Hepatocyte (in vitro differentiated cells): ENCODE measurements around the gene MARCHF9. TPM values are rescaled to one million over a fixed set of nuclear protein-coding genes. Genes with fewer than 3 reads are reported as not detected.

Experiments used
- DNase-seq: peaks from one replicate; pipeline ENCODE4 v3.0.0-alpha.2; 2016; ENCODE audit warnings: low spot score
- H2AFZ ChIP-seq: fragments of 200-600 bp; sonication (generic); 2 replicates; pipeline ENCODE4 v1.6.0; 2016; ENCODE audit warnings: antibody characterized with exemption, mild to moderate bottlenecking
- H3K27ac ChIP-seq: fragments of 200-600 bp; sonication (generic); 2 replicates; pipeline ENCODE4 v1.5.1; 2016; ENCODE audit warnings: mild to moderate bottlenecking
- H3K27me3 ChIP-seq: fragments of 200-600 bp; sonication (generic); 2 replicates; pipeline ENCODE4 v1.6.1; 2016
- H3K36me3 ChIP-seq: fragments of 200-600 bp; sonication (generic); replicated peaks from 2 replicates; pipeline ENCODE4 v1.5.1; 2016; ENCODE audit warnings: low read depth; ENCODE audit not compliant: insufficient read depth
- H3K4me1 ChIP-seq: fragments of 200-600 bp; sonication (generic); 2 replicates; pipeline ENCODE4 v1.5.1; 2016; ENCODE audit warnings: mild to moderate bottlenecking, moderate library complexity; ENCODE audit not compliant: insufficient read depth
- H3K4me2 ChIP-seq: fragments of 200-600 bp; sonication (generic); 2 replicates; pipeline ENCODE4 v1.6.0; 2016
- H3K4me3 ChIP-seq: fragments of 200-600 bp; sonication (generic); 2 replicates; pipeline ENCODE4 v1.5.1; 2016; ENCODE audit warnings: mild to moderate bottlenecking
- H3K79me2 ChIP-seq: fragments of 200-600 bp; sonication (generic); 2 replicates; pipeline ENCODE4 v1.6.0; 2017; ENCODE audit warnings: mild to moderate bottlenecking
- H3K9me2 ChIP-seq: fragments of 200-600 bp; sonication (generic); replicated peaks from 2 replicates; pipeline ENCODE4 v1.6.0; 2017; ENCODE audit warnings: mild to moderate bottlenecking; ENCODE audit not compliant: insufficient read depth
- H3K9me3 ChIP-seq: fragments of 200-600 bp; sonication (generic); 2 replicates; pipeline ENCODE4 v1.5.1; 2016; ENCODE audit warnings: low read depth, mild to moderate bottlenecking
- H4K20me1 ChIP-seq: fragments of 200-600 bp; sonication (generic); 2 replicates; pipeline ENCODE4 v1.6.0; 2016; ENCODE audit warnings: mild to moderate bottlenecking; ENCODE audit not compliant: insufficient read depth, poor library complexity, severe bottlenecking
- CTCF ChIP-seq: fragments of 200-600 bp; sonication (generic); IDR thresholded peaks from 2 replicates; pipeline ENCODE4 v1.5.1; 2016; ENCODE audit warnings: antibody characterized with exemption, mild to moderate bottlenecking; ENCODE audit not compliant: poor library complexity
- EZH2 ChIP-seq: fragments of 200-600 bp; sonication (generic); IDR thresholded peaks from 2 replicates; pipeline ENCODE4 v1.6.1; 2016; ENCODE audit warnings: antibody characterized with exemption, mild to moderate bottlenecking, borderline replicate concordance
- EZH2phosphoT487 ChIP-seq: fragments of 200-600 bp; sonication (generic); IDR thresholded peaks from one replicate; pipeline ENCODE4 v1.6.1; 2018; ENCODE audit warnings: antibody characterized with exemption, mild to moderate bottlenecking, low read depth, moderate library complexity; ENCODE audit not compliant: unreplicated experiment, severe bottlenecking
- WGBS: methylation state at CpG from one replicate; pipeline ENCODE4 v1.1.6; 2016; ENCODE audit warnings: low lambda C conversion rate; ENCODE audit errors: missing lambda C conversion rate; 5-methylcytosine and 5-hydroxymethylcytosine counted together
- polyA plus RNA-seq: library from polyadenylated mRNA; unstranded; fragments of >200 nt; fragmentation: Nextera tagmentation; extraction: Ambion mirVana; gene quantifications from 2 replicates; pipeline ENCODE4 v1.2.1, GENCODE V29; 2016
- total RNA-seq: library from RNA; depleted of rRNA; stranded (reverse); fragments of >200 nt; gene quantifications from 2 replicates; pipeline ENCODE4 v1.2.3, GENCODE V29; 2014

Gene MARCHF9
- total and polyA plus RNA-seq, 2 experiments from 2014 or later = 13.6 to 16.9 TPM

DNA sequence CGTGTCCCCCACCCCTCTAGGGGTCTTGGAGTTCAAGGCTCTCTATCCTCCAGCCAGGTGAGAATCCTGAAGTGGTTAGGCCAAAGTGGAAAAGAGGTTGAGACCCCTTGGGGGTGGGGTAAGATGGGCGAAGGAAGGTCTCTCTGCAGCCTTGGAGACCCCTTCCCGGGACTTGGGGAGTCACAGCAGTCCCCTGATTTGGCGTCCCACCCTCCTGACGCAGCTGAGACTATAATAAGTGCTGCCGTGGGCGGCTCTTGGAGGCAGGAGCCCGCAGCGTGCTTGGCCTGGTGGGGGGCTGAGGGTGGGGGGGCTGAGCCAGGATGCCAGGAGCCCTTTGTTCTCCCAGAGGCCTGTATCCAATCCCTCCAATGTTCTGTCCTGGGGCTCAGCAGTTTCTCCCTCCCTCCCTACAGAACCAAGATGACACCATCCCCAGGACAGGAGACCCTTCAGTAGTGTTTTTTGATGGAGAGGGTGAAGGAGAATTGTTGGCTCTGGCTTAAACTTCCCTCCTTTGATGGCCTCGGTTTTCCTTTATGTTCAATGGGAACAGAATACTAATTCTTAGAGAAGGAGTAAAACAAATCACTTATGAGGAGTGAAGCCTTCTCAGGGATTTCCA lies 14.9 kb upstream of the MARCHF9 start:
- Histone ChIP-seq H3K4me1 (peaks cover 23% of the 10 kb centered on the region), H3K9me2 (no peaks in the 10 kb centered on the region), H3K79me2 (no peaks in the 10 kb centered on the region), H3K9me3 (no peaks in the 10 kb centered on the region), H3K4me2 (no peak overlapping the region), H3K27ac (no peak overlapping the region), H2AFZ (no peak overlapping the region), H3K36me3 (no peaks in the 10 kb centered on the region), H4K20me1 (no peaks in the 10 kb centered on the region), H3K27me3 (peaks cover 85% of the 10 kb centered on the region), H3K4me3 (no peak overlapping the region)
- no peak for DNase-seq
- 39% methylated on average over 10 of the region's 10 CpGs for WGBS
- TF ChIP-seq CTCF = no peak
- TF ChIP-seq EZH2phosphoT487 = no peak
- TF ChIP-seq EZH2 = no peak

DNA sequence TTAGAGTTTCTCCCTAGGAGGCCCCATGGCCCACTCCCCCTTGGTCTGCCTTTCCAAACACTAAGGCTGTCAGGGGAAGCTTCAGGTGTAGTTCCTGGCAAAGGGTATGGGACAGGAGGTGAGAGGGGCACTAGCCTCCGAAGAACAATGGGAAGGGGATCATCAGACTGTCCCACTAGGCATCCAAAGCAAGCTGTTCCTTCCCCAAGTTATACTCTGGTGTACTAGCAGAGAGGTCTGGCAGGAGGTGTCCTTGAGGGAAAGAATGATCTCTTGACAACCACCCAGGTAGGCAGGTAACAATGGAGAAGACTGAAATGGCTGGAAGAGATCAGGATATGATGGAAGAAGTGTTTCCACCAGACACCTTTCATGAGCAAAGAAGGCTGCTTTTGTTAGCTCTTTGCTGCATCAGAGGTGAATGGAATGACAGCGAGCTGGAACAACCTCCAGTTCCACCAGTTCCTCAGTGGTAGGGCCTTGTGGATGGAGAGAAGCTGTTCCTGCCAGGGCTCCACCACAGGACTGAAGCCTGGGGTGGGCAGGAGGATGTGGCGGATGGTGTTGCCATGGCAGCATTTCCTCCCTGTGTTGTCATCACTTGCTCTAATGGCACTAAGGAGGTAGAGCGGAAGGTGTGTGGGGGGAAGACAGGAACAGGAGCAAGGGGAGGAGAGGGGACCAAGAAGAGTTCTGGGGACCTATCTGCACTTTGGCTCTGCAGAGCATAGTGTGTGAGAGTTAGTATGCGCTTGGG lies 14.1 kb upstream of the MARCHF9 start:
- Histone ChIP-seq H3K79me2 (no peaks in the 10 kb centered on the region), H3K4me1 (peaks cover 24% of the 10 kb centered on the region), H3K27ac (no peak overlapping the region), H3K4me2 (no peak overlapping the region), H3K9me3 (no peaks in the 10 kb centered on the region), H4K20me1 (no peaks in the 10 kb centered on the region), H3K27me3 (peaks cover 77% of the 10 kb centered on the region), H3K9me2 (no peaks in the 10 kb centered on the region), H3K4me3 (no peak overlapping the region), H2AFZ (no peak overlapping the region), H3K36me3 (no peaks in the 10 kb centered on the region)
- WGBS = 84% methylated on average over 5 of the region's 5 CpGs
- DNase-seq = no peak
- TF ChIP-seq EZH2 (no peak), EZH2phosphoT487 (no peak), CTCF (no peak)

DNA sequence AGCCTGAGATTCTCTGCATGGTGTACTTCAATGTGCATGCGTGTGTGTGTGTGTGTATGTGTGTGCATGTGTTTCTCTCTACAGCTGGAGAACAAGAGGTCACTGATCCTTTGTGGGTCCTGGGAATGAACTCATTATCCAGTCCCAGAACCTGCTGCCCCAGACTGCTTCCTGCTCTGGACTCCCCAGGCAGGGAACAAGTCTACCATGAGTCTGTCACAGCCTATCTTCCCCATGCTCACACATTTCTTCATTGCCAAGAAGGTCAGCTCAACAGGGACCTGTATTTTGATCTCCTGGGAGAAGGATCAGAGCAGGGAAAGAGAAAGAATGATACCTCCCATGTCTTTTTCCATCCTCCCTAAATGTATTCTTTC lies 13.5 kb upstream of the MARCHF9 start:
- H3K9me2 ChIP-seq = no peaks in the 10 kb centered on the region
- TF ChIP-seq EZH2 (no peak), EZH2phosphoT487 (no peak)
- no CpG with 5 or more reads among the region's 1 CpG for WGBS
- H3K4me3 ChIP-seq = no peak overlapping the region
- H2AFZ ChIP-seq = no peak overlapping the region
- no peaks in the 10 kb centered on the region for H4K20me1 ChIP-seq
- H3K27me3 ChIP-seq = peaks cover 71% of the 10 kb centered on the region
- no peak overlapping the region for H3K27ac ChIP-seq
- no peaks in the 10 kb centered on the region for H3K79me2 ChIP-seq
- H3K36me3 ChIP-seq = no peaks in the 10 kb centered on the region
- H3K9me3 ChIP-seq = no peaks in the 10 kb centered on the region
- H3K4me1 ChIP-seq = peaks cover 18% of the 10 kb centered on the region
- no peak overlapping the region for H3K4me2 ChIP-seq
- DNase-seq = no peak
